Fibroblast of the conjunctiva (primary cell): Measurements from ENCODE around the gene ASXL2.
"Not testable (repeated sequence)": the region's sequence is repeated elsewhere in the genome, so short reads cannot be mapped to it uniquely, and the experiment has no call there.

Source experiments
- DNase-seq: peaks from one replicate; pipeline ENCODE4 v3.0.0-alpha.2; 2010; ENCODE audit warnings: low read depth

The ASXL2 gene

DNA sequence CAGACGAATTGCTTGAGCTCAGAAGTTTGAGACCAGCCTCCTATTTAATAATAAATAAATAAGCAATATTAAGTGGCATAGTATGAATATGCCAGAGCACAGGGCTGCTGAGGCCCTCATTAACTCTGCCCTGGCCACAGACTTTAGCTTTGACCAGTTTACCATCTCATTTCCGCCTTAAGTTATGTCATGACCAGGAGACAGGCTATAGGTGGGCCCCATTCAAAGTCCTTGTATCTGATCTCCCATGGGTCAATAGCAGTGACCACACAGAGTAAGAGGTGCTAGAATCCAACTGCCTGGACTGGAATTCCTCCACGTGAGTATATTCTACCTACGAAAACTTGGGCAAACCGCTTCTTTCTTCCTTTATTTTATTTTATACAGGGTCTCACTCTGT, 13.4 kb upstream of the ASXL2 start:
- DNase-seq, result no peak

DNA sequence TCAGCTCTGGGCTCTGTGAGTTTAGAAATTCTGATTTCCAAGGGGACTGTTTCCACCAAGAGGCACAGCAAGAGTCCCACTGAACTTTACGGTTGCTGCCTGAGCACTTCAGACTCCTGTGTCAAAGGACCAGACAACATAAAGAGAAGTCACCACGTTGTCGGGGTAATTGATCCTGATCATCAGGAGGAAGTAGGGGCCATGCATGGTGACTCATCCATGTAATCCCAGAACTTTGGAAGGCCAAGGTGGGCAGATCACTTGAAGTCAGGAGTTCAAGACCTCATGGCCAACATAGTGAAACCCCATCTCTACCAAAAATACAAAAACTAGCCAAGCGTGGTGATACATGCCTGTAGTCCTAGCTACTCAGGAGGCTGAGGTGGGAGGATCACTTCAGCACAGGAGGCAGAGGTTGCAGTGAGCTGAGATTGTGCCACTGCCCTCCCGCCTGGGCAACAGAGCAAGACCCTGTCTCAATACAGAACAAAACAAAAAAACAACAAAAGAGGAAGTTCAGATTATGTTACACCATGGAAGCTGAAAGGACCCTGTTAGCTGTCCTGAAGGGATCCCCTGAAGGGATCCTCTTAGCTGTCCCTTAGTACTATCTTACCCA, 9.4 kb upstream of the ASXL2 start:
- no peak for DNase-seq

DNA sequence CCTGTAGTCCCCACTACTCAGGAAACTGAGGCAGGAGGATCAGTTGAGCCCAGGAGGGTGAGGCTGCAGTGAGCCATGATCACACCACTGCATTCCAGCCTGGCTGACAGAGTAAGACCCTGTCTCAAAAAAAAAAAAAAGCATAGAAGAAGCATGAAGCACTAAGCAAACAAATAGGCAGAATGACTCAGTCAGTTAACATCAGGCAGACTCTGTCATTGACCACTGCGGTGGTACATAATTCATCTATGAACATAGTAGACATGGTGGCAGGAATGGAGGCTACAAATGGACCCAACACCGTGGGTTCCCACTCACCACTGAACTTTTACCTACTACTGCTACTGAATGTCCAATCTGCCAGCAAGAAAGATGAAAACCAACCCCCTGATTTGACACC, 7.6 kb upstream of the ASXL2 start:
- DNase-seq, result no peak

DNA sequence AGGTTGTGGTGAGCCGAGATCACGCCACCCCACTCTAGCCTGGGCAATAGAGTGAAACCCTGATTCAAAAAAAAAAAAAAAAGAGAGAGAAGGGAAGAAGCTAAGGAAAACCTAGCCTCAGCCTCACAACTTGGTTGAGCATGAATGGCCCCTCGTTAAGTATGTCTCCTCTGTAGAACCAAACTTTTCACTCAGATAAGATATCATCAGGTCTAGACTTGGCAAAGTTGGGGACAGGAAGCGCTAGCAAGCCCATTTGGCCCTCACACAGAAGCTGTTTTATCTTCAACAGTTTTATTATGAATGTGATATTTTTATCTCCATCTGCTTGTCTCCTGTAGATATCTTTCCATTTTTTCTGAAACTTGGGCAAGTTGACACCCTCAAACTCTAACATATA, 3.5 kb upstream of the ASXL2 start:
- DNase-seq, result no peak

DNA sequence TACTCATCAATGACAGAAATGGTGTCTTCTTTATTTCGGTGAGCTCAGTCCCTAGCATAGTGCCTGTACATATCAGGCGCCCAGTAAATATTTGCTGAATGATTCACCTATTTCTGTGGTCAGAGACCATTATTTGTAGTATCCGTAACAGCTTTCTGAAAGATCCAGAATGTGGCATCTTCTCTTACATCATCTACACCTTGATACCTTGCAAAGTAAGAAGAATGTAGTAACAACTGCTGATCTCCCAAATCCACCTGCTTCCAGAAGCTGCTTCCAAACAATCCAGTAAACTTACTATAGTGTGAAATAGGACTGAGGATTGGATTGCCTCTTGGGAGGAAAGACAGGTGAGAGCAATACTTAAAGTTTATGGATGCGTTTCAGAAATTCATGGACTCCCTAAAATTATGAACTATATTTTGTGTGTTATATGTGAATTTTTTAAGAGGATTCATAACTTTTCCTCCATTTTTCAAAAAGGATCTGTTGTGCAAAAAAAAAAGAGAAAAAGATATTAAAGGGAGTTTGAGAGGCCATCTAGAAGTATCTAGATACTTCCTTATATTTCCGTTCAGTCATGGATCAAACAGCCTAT, 945 bp upstream of the ASXL2 start:
- no peak for DNase-seq

DNA sequence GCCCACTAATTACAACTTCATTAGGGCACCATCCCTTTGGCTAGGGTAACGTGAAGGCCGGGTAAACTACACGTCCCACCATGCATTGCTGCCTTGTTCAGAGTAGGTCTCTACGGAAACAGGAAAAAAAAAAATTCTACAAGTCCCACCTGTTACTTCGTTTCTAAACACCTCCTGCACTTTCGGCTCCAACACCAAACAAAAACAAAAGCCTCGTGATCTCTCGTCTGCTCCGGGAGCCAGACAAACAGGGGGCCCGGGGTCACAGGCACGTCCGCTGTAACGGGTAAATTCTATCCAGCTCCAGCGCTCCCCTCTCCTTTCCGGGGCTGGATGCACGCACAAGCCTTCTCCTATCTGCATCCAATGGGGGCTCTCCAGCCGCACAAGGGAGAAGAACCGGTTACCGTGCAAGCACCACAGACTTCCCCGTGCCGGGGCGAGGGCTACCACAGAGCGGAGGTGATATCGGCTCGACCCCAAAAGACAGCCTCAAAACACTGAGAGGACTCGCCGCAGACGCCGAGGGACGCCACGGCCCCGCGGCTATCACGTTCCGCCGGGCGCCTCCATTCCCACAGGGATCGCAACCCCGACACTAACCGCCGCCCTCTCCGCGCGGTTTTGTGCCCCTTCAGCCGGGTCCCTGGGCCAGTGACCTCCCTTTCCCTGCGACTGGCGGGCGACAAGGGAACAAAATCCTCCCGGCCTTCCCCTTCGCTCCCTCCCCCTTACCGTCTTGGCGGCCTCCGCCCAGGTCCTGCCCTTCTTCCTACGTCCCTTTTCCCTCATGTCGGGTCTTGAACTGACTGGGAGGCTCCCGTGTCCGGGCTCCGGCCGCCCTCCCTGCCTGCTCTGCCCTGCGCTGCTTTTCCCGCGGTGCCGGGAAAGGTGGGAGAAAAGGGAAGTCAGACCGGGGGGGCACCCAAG, 591 bp downstream of the ASXL2 start:
- peak; percentile 6 for DNase-seq

DNA sequence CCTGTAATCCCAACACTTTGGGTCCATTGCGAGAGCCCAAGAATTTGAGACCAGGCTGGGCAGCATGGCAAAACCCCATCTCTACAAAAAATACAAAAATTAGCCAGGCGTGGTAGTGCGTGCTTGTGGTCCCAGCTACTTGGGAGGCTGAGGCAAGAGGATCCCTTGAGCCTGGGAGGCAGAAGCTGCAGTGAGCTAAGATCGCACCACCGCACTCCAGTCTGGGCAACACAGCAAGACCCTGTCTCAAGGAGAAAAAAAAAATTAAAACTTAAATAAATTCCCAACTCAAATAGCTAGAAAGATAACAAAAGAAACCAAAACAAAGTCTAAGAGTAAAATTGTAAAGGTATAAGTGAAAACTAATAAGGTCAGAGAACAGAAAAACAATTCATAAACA, 6.2 kb downstream of the ASXL2 start:
- no peak for DNase-seq

DNA sequence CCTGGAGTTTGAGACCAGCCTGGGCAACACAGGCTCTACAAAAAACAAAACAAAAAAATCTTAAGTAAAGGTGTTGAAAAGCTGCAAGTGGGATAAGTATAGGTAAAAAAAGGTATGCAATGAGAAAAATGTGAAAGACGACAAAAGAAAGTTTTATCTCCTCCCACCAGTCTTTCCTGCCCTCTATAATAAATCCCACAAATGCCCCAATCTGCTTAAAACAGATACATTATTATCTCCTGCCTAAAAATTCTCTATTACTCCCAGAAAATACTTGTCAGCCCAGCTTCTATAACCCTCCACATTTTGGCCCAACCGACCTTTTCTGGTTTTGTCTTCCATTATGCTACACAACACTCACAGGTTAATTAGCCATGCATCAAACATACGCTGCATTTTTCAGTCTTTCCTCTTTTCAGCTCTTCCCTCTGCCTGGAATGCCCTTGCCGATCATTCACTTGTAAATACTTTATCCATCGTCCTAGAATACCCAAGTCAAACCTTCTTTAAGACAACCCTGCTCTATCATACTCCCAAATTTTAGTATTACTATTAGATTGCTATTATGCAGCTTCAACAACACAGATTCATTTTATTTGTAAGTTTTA, 10.8 kb downstream of the ASXL2 start:
- DNase-seq, result no peak

DNA sequence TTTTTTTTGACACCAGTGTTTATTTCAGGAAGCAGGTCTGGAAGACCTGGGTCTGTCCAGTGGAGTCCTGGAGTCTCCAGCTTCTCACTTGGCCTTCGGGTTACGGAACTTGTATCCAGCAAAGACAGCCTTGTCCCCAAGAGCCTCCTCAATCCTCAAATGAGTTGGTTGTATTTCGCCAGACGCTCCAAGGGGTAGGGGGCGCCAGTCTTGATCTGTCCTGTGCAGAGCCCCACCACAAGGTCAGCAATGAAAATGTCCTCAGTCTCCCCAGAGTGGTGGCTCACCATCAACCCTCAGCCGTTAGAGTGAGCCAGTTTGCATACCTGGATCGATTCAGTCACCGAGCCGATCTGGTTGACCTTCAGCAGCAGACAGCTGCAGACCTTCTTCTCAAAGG, 21.9 kb downstream of the ASXL2 start:
- no peak for DNase-seq

DNA sequence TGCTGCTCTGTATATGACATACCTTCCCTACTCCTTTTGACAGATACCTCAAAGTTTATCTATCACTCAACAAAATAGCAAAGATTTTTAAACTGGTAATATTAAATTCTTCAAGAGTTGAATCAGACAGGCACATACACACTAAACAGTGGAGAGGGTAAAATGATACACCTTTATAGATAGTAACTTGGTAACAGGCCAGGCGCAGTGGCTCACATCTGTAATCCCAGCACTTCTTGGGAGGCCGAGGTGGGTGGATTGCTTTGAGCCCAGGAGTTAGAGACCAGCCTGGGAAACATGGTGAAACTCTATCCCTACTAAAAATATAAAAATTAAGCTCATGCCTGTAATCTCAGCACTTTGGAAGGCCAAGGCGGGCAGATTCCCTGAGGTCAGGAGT, 23.2 kb downstream of the ASXL2 start:
- DNase-seq, result no peak

DNA sequence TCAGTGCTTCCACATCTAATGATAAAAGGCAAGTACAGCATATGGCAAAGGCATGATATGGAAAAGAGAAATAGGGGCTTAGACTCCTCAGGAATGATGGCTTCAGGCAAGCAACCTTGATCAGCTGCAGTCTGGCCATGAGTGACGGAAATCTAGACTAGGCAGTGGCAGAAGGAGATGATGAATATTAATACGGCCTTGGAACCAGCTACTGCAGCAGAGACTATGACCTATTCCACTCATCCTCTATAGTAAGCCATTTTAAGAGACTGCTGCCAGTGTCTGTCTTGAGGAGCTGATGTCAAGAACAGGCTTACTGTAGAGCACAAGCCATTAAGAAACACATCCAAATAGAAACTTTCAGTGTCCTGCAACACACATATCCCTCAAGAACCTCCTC, 23.7 kb downstream of the ASXL2 start:
- DNase-seq, result no peak

DNA sequence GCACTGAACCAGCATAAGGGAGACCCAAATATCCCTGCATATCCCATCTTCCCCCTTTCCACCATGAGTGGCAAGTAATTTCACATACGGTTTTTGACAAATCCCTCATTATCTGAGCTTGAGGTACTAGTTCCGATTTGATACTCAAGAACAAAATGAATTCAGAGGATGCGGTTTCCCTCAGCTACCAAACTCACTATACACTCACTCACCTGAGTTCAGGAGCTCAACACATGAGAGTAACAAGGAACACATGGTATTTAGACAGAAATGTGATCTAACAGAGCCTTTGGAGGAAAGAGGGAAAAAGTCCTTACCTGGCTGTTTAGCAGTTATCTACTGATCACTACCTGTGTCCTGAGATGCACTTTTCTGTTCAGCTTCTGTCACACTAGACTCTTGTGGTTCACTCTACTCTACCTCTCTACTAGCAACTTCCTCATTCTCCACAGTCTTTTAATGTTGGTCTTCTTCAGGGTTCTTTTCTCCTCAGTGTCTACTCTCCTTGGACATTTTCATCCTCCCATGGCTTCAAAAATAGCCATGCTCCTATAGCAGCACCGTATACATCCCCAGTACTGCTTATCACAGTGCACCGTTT, 25.1 kb downstream of the ASXL2 start:
- no peak for DNase-seq

DNA sequence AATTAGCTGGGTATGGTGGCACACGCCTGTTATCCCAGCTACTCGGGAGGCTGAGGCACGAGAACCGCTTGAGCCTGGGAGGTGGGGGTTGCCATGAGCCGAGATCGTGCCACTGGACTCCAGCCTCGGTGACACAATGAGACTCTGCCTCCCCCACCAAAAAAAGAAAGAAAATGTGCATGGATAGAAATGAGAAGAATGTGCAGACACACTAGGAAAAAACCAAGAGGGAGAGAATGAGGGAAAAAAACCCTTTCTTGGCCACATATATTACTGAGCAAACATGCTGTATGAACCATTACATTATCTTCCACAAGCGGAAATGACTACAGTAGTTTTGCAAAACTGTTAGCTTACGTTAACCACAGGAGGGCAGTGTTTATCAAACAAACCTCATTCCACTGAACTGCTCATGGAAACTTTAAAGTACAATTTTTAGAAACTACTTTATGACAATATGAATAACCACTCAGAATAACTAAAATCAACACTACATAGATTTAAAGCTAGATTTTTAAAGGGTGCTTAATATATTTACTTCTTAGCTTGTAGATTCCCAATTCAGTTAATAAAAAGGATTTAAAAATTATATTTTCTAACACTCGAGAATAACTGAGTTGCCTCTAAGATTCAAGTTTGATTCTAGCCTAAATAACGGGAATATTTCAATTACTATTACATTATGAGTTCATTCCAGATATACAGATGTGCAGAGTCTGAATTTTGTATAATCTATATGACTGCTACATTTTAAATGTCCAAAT, 26.4 kb downstream of the ASXL2 start:
- DNase-seq, result peak; percentile 73

DNA sequence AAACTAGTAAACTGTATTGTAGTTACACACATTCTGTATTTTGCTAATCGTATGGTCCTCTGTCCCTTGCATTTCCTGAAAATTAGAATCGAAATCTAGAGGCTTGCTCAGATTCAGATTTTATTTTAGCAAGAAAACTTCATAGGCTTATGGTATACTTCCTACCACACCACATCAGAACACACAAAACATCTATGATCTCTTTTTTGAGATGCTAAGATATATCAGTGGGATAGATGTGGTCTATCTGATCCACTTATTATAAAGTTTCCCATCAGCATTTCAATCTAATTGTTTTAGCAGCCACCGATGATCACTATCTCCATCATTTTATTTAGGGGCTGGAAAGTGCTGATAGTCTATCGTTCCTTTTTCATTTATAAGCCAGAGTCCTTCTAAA, 27.9 kb downstream of the ASXL2 start:
- DNase-seq, result not testable (repeated sequence)

DNA sequence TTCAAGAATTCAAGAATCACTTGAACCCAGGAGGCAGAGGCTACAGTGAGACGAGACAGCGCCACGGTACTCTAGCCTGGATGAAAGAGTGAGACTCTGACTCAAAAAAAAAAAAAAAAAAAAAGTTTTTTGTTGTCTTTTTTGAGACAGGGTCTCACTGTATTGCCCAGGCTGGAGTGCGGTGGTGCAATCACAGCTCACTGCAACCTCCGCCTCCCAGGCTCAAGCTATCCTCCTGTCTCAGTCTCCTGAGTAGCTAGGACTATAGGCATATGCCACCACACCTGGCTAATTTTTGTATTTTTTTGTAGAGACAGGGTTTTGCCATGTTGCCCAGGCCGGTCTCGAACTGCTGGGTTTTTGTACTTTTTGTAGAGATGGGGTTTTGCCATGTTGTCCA, 28.9 kb downstream of the ASXL2 start:
- DNase-seq, result not testable (repeated sequence)

DNA sequence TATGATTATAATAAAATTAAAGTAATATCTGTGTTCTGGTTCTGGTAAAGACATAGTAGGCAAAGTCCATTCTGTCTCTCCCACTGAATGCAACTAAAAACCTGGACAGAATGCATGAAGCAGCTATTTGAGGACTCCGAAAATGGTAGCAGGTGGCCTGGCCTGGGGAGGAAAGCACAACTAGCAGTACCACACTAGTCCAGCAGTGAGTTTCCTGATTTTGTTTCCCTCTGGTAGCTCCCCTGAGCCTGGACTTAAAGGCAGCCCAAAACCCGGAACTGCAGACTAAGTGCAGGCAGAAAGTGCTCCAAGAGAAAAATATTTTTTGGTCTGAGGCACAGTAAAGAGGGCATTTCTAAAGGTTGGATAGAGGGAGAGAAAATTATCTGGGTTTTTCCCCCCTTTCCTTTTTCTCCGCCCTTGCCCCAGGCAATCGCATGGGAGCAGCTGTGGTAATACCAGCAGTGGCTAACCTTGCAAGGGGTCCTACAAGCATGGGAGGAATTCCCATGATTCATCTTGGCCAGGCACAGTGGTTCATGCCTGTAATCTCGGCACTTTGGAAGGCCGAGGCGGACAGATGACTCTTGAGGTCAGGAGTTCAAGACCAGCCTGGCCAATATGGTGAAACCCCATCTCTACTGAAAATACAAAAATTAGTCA, 32.3 kb downstream of the ASXL2 start:
- DNase-seq, result no peak

DNA sequence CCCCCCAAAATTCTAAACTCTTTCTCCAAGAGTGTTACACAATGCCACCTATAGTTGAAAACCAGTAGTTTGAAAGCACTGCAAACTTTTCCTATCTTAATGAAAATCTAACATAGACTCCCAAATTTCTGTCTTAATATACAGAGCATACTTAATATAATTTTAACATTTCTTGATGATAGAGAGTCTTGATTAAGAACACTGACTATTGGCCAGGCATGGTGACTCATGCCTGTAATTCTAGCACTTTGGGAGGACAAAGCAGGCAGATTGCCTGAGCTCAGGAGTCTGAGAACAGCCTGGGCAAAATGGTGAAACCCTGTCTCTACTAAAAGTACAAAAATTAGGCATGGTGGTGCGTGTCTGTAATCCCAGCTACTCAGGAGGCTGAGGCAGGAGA, 34.2 kb downstream of the ASXL2 start:
- DNase-seq, result peak; percentile 16

DNA sequence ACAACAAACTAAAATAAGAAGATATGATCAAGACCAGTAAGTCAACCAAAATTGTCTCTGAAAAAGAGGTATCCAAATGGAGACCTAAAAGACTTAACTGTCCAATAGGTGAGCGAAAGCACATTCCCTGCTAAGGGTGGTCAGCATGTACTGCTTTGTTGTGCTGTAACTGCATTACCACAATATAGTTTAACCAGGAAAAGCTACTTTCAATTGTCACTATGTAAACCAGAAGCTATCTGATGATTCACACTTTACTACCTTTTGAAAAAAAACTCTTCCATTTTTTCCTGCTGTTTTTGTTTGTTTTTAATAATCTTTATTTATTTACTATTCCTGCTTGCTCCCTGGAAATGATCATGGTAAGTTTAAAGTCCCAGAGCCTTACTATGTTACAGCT, 36.1 kb downstream of the ASXL2 start:
- DNase-seq, result no peak

DNA sequence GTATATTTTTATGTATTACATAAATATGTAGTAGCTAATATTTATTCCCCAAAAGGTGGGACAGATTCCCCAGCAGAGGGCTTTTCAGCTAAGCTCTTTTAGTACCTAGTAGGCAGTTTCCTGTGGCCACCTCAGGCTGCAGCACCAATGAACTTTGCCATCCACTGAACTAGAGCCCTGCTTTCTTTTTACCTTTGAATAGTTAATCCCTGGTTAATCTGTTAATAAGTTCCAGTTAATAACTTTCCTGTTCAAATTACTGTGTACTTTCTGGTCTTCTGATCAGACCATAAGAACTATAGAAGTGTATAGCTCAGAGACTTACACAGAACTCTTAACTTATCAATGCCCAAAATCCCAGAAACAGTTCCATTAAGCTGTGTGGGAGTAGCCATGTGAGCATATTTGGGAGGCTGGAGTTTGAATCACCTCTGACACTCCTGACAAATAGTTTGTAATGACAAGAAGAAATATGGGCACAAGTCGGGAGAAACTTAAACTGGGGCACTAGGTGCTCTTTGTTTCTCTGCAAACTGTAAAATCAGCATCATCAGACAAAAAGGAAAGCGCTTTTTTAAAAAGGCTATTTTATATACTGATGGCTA, 40.0 kb downstream of the ASXL2 start:
- no peak for DNase-seq

DNA sequence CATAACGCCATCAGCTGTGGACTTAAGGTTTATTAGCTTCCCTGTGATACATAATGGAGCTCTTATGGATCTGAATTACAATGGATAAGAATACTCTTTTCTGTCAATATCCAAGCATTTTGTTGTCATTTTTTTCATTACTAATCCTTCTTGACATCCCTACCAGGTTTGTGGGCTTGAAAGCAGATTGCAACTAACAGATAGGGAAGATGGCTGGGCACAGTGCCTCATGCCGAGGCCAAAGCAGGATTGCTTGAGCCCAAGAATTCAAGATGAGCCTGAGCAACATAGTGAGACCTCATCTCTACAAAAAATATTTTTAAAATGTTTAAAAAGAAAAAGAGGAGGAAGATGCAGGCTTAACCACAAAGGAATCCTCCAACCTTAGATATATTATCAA, 42.4 kb downstream of the ASXL2 start:
- no peak for DNase-seq

DNA sequence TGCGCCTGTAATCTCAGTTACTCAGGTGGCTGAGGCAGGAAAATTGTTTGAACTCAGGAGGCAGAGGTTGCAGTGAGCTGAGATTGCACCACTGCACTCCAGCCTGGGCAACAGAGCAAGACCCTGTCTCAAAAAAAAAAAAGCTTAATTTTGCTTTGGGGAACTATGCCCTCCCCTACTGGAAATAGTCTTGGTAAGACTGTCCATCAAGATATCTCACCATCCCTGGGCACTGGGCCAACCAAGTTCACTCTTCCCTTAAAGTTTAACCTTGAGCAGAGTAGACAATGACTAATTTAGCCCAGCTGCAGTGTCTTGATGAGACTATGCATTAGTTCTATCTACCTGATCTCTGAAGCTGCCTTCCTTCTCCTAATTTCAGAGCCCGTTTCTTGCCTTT, 44.7 kb downstream of the ASXL2 start:
- DNase-seq, result no peak
